Measurements from ENCODE around the gene DOCK9. TPM values are rescaled to one million over a fixed set of nuclear protein-coding genes. Genes with fewer than 3 reads are reported as not detected.

The DOCK9 gene
- polyA plus RNA-seq, 1 of the 3 experiments (the other 2 are of a cell fraction), result 16.6 TPM

GRCh38 chr13:98883998-98884397 lies 93.9 kb downstream of the DOCK9 start:
- Histone ChIP-seq H3K9ac (no peak overlapping the region), H2AFZ (ENCODE audit: low read depth) (no peak overlapping the region), H4K20me1 (ENCODE audit: insufficient read depth) (no peaks in the 10 kb centered on the region), H3K27ac (ENCODE audit: low read depth in 2 of 2, low read length in 1 of 2) (no peak overlapping the region), H3K27me3 (ENCODE audit: insufficient read depth) (no peaks in the 10 kb centered on the region), H3F3A (replicated peaks; ENCODE audit: insufficient read depth) (no peaks in the 10 kb centered on the region), H3K4me3 (ENCODE audit: low read depth in 2 of 2, low read length in 1 of 2) (no peak overlapping the region), H3K9me2 (no peaks in the 10 kb centered on the region), H3K9me3 (no peaks in the 10 kb centered on the region), H3K4me2 (no peak overlapping the region), H3K4me1 (ENCODE audit: control insufficient read depth in 1 of 2, insufficient read depth in 2 of 2, low read depth in 1 of 2, low read length in 1 of 2) (no peaks in the 10 kb centered on the region), H3K79me2 (ENCODE audit: insufficient read depth) (no peaks in the 10 kb centered on the region), H3K36me3 (replicated peaks in 1 of 2; ENCODE audit: control insufficient read depth in 1 of 2, insufficient read depth in 2 of 2, low read length in 1 of 2) (peaks cover 30% of the 10 kb centered on the region in 2 experiments)
- POLR2A ChIA-PET, result no interaction called here
- no peak for DNase-seq
- TF ChIP-seq TAF1 (IDR thresholded peaks at IDR 0.05; ENCODE audit: borderline replicate concordance, low read depth, low read length) (no peak), NFIC (IDR thresholded peaks at IDR 0.05; ENCODE audit: borderline replicate concordance) (no peak), FOXM1 (IDR thresholded peaks at IDR 0.05; ENCODE audit: low read depth) (no peak), RFX5 (IDR thresholded peaks at IDR 0.05; ENCODE audit: low read length) (no peak), RAD21 (IDR thresholded peaks at IDR 0.05; ENCODE audit: low read length) (no peak), FOSL2 (IDR thresholded peaks at IDR 0.05; ENCODE audit: borderline replicate concordance, low read depth) (no peak), TEAD4 (IDR thresholded peaks at IDR 0.05; ENCODE audit: borderline replicate concordance, insufficient read depth) (no peak), MAX (IDR thresholded peaks at IDR 0.05; ENCODE audit: low read depth) (no peak), EP300 (IDR thresholded peaks at IDR 0.05; ENCODE audit: borderline replicate concordance in 1 of 2, low read depth in 1 of 2, low read length in 1 of 2) (no peak), GABPA (IDR thresholded peaks at IDR 0.05; ENCODE audit: low read depth) (no peak), MXI1 (IDR thresholded peaks at IDR 0.05; ENCODE audit: low read depth, low read length) (no peak), REST (IDR thresholded peaks at IDR 0.05; ENCODE audit: low read depth, low read length) (no peak), TCF12 (IDR thresholded peaks at IDR 0.05) (no peak), CHD2 (IDR thresholded peaks at IDR 0.05; ENCODE audit: low read length, partially characterized antibody) (no peak)
- 62% methylated on average over 3 of the region's 3 CpGs for WGBS (ENCODE audit: low lambda C conversion rate)
- CTCF ChIA-PET, result no interaction called here

- Histone ChIP-seq H3F3A (replicated peaks; ENCODE audit: insufficient read depth) (no peaks in the 10 kb centered on the region), H3K27me3 (ENCODE audit: insufficient read depth) (no peaks in the 10 kb centered on the region), H3K4me2 (no peak overlapping the region), H3K9me3 (no peaks in the 10 kb centered on the region), H3K4me1 (ENCODE audit: control insufficient read depth in 1 of 2, insufficient read depth in 2 of 2, low read depth in 1 of 2, low read length in 1 of 2) (no peaks in the 10 kb centered on the region), H3K27ac (ENCODE audit: low read depth in 2 of 2, low read length in 1 of 2) (no peak overlapping the region), H3K9ac (no peak overlapping the region), H3K36me3 (replicated peaks in 1 of 2; ENCODE audit: control insufficient read depth in 1 of 2, insufficient read depth in 2 of 2, low read length in 1 of 2) (peaks cover 30% of the 10 kb centered on the region in 2 experiments), H3K4me3 (ENCODE audit: low read depth in 2 of 2, low read length in 1 of 2) (no peak overlapping the region), H4K20me1 (ENCODE audit: insufficient read depth) (no peaks in the 10 kb centered on the region), H3K79me2 (ENCODE audit: insufficient read depth) (no peaks in the 10 kb centered on the region), H3K9me2 (no peaks in the 10 kb centered on the region), H2AFZ (ENCODE audit: low read depth) (no peak overlapping the region)
- DNase-seq, result no peak
- ChIA-PET CTCF (no interaction called here), POLR2A (no interaction called here)
- TF ChIP-seq MXI1 (IDR thresholded peaks at IDR 0.05; ENCODE audit: low read depth, low read length), result no peak
- TF ChIP-seq RFX5 (IDR thresholded peaks at IDR 0.05; ENCODE audit: low read length), result no peak
- no peak for TF ChIP-seq MEF2A (IDR thresholded peaks at IDR 0.05; ENCODE audit: borderline replicate concordance, low read depth)
- TF ChIP-seq RCOR1 (IDR thresholded peaks at IDR 0.05; ENCODE audit: low read length), result no peak
- TF ChIP-seq TAF1 (IDR thresholded peaks at IDR 0.05; ENCODE audit: borderline replicate concordance, low read depth, low read length), result no peak
- TF ChIP-seq ZBTB33 (IDR thresholded peaks at IDR 0.05; ENCODE audit: borderline replicate concordance, low read depth), result no peak
- no peak for TF ChIP-seq SIN3A (IDR thresholded peaks at IDR 0.05; ENCODE audit: borderline replicate concordance, low read depth, low read length)
- no peak for TF ChIP-seq POLR2AphosphoS5 (IDR thresholded peaks at IDR 0.05; ENCODE audit: low read depth, low read length)
- WGBS (ENCODE audit: low lambda C conversion rate), result 94% methylated on average over 2 of the region's 2 CpGs
Measured at GRCh38 chr13:98881390-98881789, 96.5 kb downstream of the DOCK9 start.

All from SK-N-SH (cell line).